HepG2 (cell line): Measurements from ENCODE around the gene P3H4. TPM values are rescaled to one million over a fixed set of nuclear protein-coding genes. Genes with fewer than 3 reads are reported as not detected.

Experiments used
- BCL6 ChIP-seq: IDR thresholded peaks from 2 replicates; pipeline ENCODE4 v1.6.1; 2016; ENCODE audit warnings: missing genetic modification reagents, missing compliant biosample characterization
- CREM ChIP-seq, 2 experiments: sonication (generic) in 1 of 2; formaldehyde crosslinking in 1 of 2; IDR thresholded peaks; 2 replicates each; pipeline versions ENCODE4 v1.4.0 to v1.6.1; 2016 to 2020; ENCODE audit warnings: antibody characterized with exemption in 1 of 2, mild to moderate bottlenecking in 1 of 2, missing genetic modification reagents in 1 of 2
- HNF4A ChIP-seq: sonication (generic); formaldehyde crosslinking; IDR thresholded peaks from 2 replicates; pipeline ENCODE4 v1.4.0; 2020; ENCODE audit warnings: missing genetic modification reagents
- KMT2B ChIP-seq: IDR thresholded peaks from 2 replicates; pipeline ENCODE4 v1.6.1; 2016; ENCODE audit warnings: missing genetic modification reagents, missing compliant biosample characterization
- NR2F6 ChIP-seq, 2 experiments: IDR thresholded peaks; 2 replicates each; pipeline ENCODE4 v1.6.1; 2016; ENCODE audit warnings: antibody characterized with exemption in 1 of 2, mild to moderate bottlenecking in 1 of 2
- SRSF1 ChIP-seq: fragments of 200-400 bp; formaldehyde crosslinking; optimal IDR thresholded peaks from 2 replicates; pipeline ENCODE3; 2017; ENCODE audit warnings: mild to moderate bottlenecking, low read depth, low read length, moderate library complexity
- XRCC5 ChIP-seq: fragments of 200-400 bp; formaldehyde crosslinking; optimal IDR thresholded peaks from 2 replicates; pipeline ENCODE3; 2017; ENCODE audit warnings: mild to moderate bottlenecking, low read length
- ZBTB7A ChIP-seq: sonication (generic); formaldehyde crosslinking; IDR thresholded peaks from 2 replicates; pipeline ENCODE4 v1.8.0; 2022; ENCODE audit warnings: mild to moderate bottlenecking, missing genetic modification reagents
- ZNF143 ChIP-seq: sonication (generic); formaldehyde crosslinking; IDR thresholded peaks from 2 replicates; pipeline ENCODE4 v1.4.0; 2020; ENCODE audit warnings: missing genetic modification reagents
- ZNF772 ChIP-seq: sonication (generic); formaldehyde crosslinking; IDR thresholded peaks from 2 replicates; pipeline ENCODE4 v1.5.0; 2020; ENCODE audit warnings: mild to moderate bottlenecking, missing genetic modification reagents
- polyA plus RNA-seq, 8 experiments: library from polyadenylated mRNA; depleted of rRNA in 3 of 8; stranded (reverse) in 7 of 8; unstranded in 1 of 8; fragments of >200 nt; fragmentation: Illumina TruSeq in 4 of 8; extraction: Trizol in 4 of 8; gene quantifications; 2 replicates each; pipeline versions ENCODE4 v1.2.1 to v1.2.3, GENCODE V29; 2011 to 2016; ENCODE audit warnings: low read depth in 4 of 8, missing spikeins in 1 of 8, mixed read lengths in 1 of 8; ENCODE audit not compliant: insufficient read depth in 1 of 8
- total RNA-seq, 5 experiments: library from RNA; depleted of rRNA; stranded (reverse); fragments of >200 nt; fragmentation: Illumina TruSeq; extraction: Trizol; gene quantifications; 2 replicates each; pipeline ENCODE4 v1.2.3, GENCODE V29; 2016; ENCODE audit warnings: low read depth in 1 of 5
- TF ChIP-seq, protein P1 (sequence below): IDR thresholded peaks from 2 replicates; pipeline ENCODE4 v1.4.0; 2020; ENCODE audit warnings: mild to moderate bottlenecking, missing genetic modification reagents
- TF ChIP-seq, protein P2 (sequence below): sonication (generic); formaldehyde crosslinking; IDR thresholded peaks from 2 replicates; pipeline ENCODE4 v1.4.0; 2020; ENCODE audit warnings: missing genetic modification reagents, borderline replicate concordance
- TF ChIP-seq, protein P3 (sequence below): sonication (generic); formaldehyde crosslinking; IDR thresholded peaks from 2 replicates; pipeline ENCODE4 v1.4.0; 2020; ENCODE audit warnings: missing genetic modification reagents
- TF ChIP-seq, protein P4 (sequence below): sonication (generic); formaldehyde crosslinking; IDR thresholded peaks from 2 replicates; pipeline ENCODE4 v1.8.1; 2023; ENCODE audit warnings: missing genetic modification reagents, inconsistent platforms, borderline replicate concordance
- TF ChIP-seq, protein P5 (sequence below): sonication (generic); formaldehyde crosslinking; IDR thresholded peaks from 2 replicates; pipeline ENCODE4 v1.8.0; 2022; ENCODE audit warnings: mild to moderate bottlenecking, missing genetic modification reagents; ENCODE audit not compliant: insufficient replicate concordance

The P3H4 gene
- total and polyA plus RNA-seq, 2 of the 13 experiments (the other 11 are each of a cell fraction or from before 2014, with no cell fraction given): 37.1 to 50.6 TPM

DNA sequence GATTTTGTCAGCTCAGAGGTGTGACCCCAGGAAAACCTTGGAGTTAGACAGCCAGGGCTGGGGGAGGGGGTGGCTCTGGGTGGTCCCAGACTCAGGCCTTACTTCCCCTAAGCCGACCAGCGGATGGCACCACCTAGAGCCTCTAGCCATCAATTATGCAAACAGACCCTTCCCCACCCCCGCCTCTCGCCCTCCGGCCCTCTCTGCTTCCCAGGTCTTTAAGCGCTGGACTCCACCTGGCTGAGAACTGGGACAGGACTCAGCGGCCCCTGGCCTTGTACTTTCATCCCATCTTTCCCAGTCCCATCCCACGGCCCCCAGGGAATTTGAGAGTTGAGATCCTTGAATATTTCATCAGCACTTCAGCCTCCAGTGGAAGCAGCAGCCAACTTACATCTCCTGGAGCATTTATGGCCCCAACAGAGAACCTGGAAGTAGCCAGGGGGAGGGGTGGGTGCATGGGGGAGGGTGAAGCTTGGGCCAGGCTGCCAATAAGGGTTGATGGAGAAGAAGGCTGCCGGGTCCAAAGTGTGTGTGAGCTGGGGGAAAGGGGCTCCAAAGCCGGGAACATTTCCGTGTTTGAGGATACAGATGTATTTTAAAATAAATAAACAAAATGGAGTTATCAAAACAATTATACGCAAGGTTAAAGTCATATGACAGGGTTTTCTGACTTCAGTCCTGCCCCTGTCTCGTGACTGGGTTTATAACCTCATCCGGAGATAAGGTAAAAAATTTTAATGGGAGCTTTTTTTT, 17.8 kb downstream of the P3H4 start (continued):
- TF ChIP-seq, protein P1, sequence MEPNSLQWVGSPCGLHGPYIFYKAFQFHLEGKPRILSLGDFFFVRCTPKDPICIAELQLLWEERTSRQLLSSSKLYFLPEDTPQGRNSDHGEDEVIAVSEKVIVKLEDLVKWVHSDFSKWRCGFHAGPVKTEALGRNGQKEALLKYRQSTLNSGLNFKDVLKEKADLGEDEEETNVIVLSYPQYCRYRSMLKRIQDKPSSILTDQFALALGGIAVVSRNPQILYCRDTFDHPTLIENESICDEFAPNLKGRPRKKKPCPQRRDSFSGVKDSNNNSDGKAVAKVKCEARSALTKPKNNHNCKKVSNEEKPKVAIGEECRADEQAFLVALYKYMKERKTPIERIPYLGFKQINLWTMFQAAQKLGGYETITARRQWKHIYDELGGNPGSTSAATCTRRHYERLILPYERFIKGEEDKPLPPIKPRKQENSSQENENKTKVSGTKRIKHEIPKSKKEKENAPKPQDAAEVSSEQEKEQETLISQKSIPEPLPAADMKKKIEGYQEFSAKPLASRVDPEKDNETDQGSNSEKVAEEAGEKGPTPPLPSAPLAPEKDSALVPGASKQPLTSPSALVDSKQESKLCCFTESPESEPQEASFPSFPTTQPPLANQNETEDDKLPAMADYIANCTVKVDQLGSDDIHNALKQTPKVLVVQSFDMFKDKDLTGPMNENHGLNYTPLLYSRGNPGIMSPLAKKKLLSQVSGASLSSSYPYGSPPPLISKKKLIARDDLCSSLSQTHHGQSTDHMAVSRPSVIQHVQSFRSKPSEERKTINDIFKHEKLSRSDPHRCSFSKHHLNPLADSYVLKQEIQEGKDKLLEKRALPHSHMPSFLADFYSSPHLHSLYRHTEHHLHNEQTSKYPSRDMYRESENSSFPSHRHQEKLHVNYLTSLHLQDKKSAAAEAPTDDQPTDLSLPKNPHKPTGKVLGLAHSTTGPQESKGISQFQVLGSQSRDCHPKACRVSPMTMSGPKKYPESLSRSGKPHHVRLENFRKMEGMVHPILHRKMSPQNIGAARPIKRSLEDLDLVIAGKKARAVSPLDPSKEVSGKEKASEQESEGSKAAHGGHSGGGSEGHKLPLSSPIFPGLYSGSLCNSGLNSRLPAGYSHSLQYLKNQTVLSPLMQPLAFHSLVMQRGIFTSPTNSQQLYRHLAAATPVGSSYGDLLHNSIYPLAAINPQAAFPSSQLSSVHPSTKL (CRISPR knock-in tag): peak; percentile 69
- TF ChIP-seq ZNF143 (CRISPR knock-in tag) (no peak), ZNF772 (peak; percentile 76; the same call in 1 of the 2 replicates), BCL6 (peak; percentile 3; the same call in 1 of the 2 replicates), ZBTB7A (CRISPR knock-in tag) (peak; percentile 83; the same call in 1 of the 2 replicates), NR2F6 (IDR thresholded peaks at IDR 0.05) (no peak), NR2F6 (CRISPR knock-in tag; IDR thresholded peaks at IDR 0.05) (0 out of 2 replicates have a peak, but pooled peaks have one; percentile 24), KMT2B (0 out of 2 replicates have a peak, but pooled peaks have one; percentile 2), CREM (IDR thresholded peaks at IDR 0.05) (peak; percentile 40; the same call in 1 of the 2 replicates), CREM (CRISPR knock-in tag; IDR thresholded peaks at IDR 0.05) (no peak), XRCC5 (no peak), HNF4A (peak; percentile 80), SRSF1 (peak; percentile 51)
- TF ChIP-seq, protein P2, sequence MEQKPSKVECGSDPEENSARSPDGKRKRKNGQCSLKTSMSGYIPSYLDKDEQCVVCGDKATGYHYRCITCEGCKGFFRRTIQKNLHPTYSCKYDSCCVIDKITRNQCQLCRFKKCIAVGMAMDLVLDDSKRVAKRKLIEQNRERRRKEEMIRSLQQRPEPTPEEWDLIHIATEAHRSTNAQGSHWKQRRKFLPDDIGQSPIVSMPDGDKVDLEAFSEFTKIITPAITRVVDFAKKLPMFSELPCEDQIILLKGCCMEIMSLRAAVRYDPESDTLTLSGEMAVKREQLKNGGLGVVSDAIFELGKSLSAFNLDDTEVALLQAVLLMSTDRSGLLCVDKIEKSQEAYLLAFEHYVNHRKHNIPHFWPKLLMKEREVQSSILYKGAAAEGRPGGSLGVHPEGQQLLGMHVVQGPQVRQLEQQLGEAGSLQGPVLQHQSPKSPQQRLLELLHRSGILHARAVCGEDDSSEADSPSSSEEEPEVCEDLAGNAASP: peak; percentile 1; the same call in 1 of the 2 replicates
- TF ChIP-seq, protein P3, sequence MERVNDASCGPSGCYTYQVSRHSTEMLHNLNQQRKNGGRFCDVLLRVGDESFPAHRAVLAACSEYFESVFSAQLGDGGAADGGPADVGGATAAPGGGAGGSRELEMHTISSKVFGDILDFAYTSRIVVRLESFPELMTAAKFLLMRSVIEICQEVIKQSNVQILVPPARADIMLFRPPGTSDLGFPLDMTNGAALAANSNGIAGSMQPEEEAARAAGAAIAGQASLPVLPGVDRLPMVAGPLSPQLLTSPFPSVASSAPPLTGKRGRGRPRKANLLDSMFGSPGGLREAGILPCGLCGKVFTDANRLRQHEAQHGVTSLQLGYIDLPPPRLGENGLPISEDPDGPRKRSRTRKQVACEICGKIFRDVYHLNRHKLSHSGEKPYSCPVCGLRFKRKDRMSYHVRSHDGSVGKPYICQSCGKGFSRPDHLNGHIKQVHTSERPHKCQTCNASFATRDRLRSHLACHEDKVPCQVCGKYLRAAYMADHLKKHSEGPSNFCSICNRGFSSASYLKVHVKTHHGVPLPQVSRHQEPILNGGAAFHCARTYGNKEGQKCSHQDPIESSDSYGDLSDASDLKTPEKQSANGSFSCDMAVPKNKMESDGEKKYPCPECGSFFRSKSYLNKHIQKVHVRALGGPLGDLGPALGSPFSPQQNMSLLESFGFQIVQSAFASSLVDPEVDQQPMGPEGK (CRISPR knock-in tag): peak; percentile 57
- TF ChIP-seq, protein P4, sequence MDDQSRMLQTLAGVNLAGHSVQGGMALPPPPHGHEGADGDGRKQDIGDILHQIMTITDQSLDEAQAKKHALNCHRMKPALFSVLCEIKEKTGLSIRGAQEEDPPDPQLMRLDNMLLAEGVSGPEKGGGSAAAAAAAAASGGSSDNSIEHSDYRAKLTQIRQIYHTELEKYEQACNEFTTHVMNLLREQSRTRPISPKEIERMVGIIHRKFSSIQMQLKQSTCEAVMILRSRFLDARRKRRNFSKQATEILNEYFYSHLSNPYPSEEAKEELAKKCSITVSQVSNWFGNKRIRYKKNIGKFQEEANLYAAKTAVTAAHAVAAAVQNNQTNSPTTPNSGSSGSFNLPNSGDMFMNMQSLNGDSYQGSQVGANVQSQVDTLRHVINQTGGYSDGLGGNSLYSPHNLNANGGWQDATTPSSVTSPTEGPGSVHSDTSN (CRISPR knock-in tag): no peak
- TF ChIP-seq, protein P5, sequence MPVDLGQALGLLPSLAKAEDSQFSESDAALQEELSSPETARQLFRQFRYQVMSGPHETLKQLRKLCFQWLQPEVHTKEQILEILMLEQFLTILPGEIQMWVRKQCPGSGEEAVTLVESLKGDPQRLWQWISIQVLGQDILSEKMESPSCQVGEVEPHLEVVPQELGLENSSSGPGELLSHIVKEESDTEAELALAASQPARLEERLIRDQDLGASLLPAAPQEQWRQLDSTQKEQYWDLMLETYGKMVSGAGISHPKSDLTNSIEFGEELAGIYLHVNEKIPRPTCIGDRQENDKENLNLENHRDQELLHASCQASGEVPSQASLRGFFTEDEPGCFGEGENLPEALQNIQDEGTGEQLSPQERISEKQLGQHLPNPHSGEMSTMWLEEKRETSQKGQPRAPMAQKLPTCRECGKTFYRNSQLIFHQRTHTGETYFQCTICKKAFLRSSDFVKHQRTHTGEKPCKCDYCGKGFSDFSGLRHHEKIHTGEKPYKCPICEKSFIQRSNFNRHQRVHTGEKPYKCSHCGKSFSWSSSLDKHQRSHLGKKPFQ: peak; percentile 45
